HepG2 (cell line): ENCODE measurements around the gene SH3GL1. TPM values are rescaled to one million over a fixed set of nuclear protein-coding genes. Genes with fewer than 3 reads are reported as not detected.

Source experiments
- AKAP8 ChIP-seq: sonication (generic); formaldehyde crosslinking; IDR thresholded peaks from 2 replicates; pipeline ENCODE4 v1.5.1; 2020; ENCODE audit warnings: mild to moderate bottlenecking, missing genetic modification reagents
- ATF1 ChIP-seq: IDR thresholded peaks from 2 replicates; pipeline ENCODE4 v1.6.1; 2016; ENCODE audit warnings: mild to moderate bottlenecking, control low read depth
- BHLHE40 ChIP-seq: IDR thresholded peaks from 2 replicates; pipeline ENCODE4 v1.6.1; 2011; ENCODE audit warnings: low read length, improper control_type of control experiment
- CBX5 ChIP-seq: sonication (generic); formaldehyde crosslinking; IDR thresholded peaks from 2 replicates; pipeline ENCODE4 v1.4.0; 2020; ENCODE audit warnings: missing genetic modification reagents, borderline replicate concordance
- DBP ChIP-seq: sonication (generic); formaldehyde crosslinking; IDR thresholded peaks from 2 replicates; pipeline ENCODE4 v1.4.0; 2020; ENCODE audit warnings: missing genetic modification reagents; ENCODE audit errors: not compliant biosample characterization
- DMAP1 ChIP-seq: IDR thresholded peaks from 2 replicates; pipeline ENCODE4 v1.6.1; 2016
- ETV5 ChIP-seq: IDR thresholded peaks from 2 replicates; pipeline ENCODE4 v1.6.1; 2018; ENCODE audit warnings: missing biosample characterization, missing genetic modification reagents, inconsistent platforms, borderline replicate concordance
- FOSL1 ChIP-seq: sonication (generic); formaldehyde crosslinking; IDR thresholded peaks from 2 replicates; pipeline ENCODE4 v1.9.0; 2021; ENCODE audit warnings: missing genetic modification reagents, borderline replicate concordance
- GLMP ChIP-seq: sonication (generic); formaldehyde crosslinking; IDR thresholded peaks from 2 replicates; pipeline ENCODE4 v1.9.0; 2021; ENCODE audit warnings: missing genetic modification reagents, mild to moderate bottlenecking, borderline replicate concordance
- HMGA1 ChIP-seq: sonication (generic); formaldehyde crosslinking; conservative IDR thresholded peaks from 2 replicates; pipeline ENCODE4 v1.4.0; 2020; ENCODE audit warnings: missing genetic modification reagents
- KAT8 ChIP-seq: IDR thresholded peaks from 2 replicates; pipeline ENCODE4 v1.6.1; 2016; ENCODE audit warnings: missing genetic modification reagents, missing compliant biosample characterization
- LBX2 ChIP-seq: sonication (generic); formaldehyde crosslinking; IDR thresholded peaks from 2 replicates; pipeline ENCODE4 v1.5.0; 2020; ENCODE audit warnings: missing genetic modification reagents, mild to moderate bottlenecking, borderline replicate concordance
- NR2F6 ChIP-seq, 2 experiments: IDR thresholded peaks; 2 replicates each; pipeline ENCODE4 v1.6.1; 2016; ENCODE audit warnings: antibody characterized with exemption in 1 of 2, mild to moderate bottlenecking in 1 of 2
- PHF21A ChIP-seq: sonication (generic); formaldehyde crosslinking; IDR thresholded peaks from 2 replicates; pipeline ENCODE4 v1.5.0; 2020; ENCODE audit warnings: mild to moderate bottlenecking, missing genetic modification reagents
- SALL1 ChIP-seq: sonication (generic); formaldehyde crosslinking; IDR thresholded peaks from 2 replicates; pipeline ENCODE4 v1.8.0; 2022; ENCODE audit warnings: mild to moderate bottlenecking, missing genetic modification reagents
- SNAPC5 ChIP-seq: sonication (generic); formaldehyde crosslinking; IDR thresholded peaks from 2 replicates; pipeline ENCODE4 v1.8.1; 2023; ENCODE audit warnings: mild to moderate bottlenecking, missing genetic modification reagents, borderline replicate concordance
- SRF ChIP-seq: IDR thresholded peaks from 2 replicates; pipeline ENCODE4 v1.6.1; 2011; ENCODE audit warnings: mild to moderate bottlenecking, low read depth, low read length, moderate library complexity
- SSRP1 ChIP-seq: IDR thresholded peaks from 2 replicates; pipeline ENCODE4 v1.6.1; 2016; ENCODE audit warnings: control low read depth
- TBX2 ChIP-seq: sonication (generic); formaldehyde crosslinking; IDR thresholded peaks from 2 replicates; pipeline ENCODE4 v1.5.0; 2020; ENCODE audit warnings: missing genetic modification reagents, mild to moderate bottlenecking, borderline replicate concordance
- XRCC5 ChIP-seq: fragments of 200-400 bp; formaldehyde crosslinking; optimal IDR thresholded peaks from 2 replicates; pipeline ENCODE3; 2017; ENCODE audit warnings: mild to moderate bottlenecking, low read length
- ZIK1 ChIP-seq: sonication (generic); formaldehyde crosslinking; IDR thresholded peaks from 2 replicates; pipeline ENCODE4 v1.5.0; 2020; ENCODE audit warnings: mild to moderate bottlenecking, low read depth, missing genetic modification reagents, borderline replicate concordance
- ZNF747 ChIP-seq: sonication (generic); formaldehyde crosslinking; IDR thresholded peaks from 2 replicates; pipeline ENCODE4 v1.8.1; 2023; ENCODE audit warnings: missing genetic modification reagents, mild to moderate bottlenecking, borderline replicate concordance
- ZNF773 ChIP-seq: sonication (generic); formaldehyde crosslinking; IDR thresholded peaks from 2 replicates; pipeline ENCODE4 v1.4.0; 2020; ENCODE audit warnings: missing genetic modification reagents, borderline replicate concordance
- polyA plus RNA-seq, 8 experiments: library from polyadenylated mRNA; depleted of rRNA in 3 of 8; stranded (reverse) in 7 of 8; unstranded in 1 of 8; fragments of >200 nt; fragmentation: Illumina TruSeq in 4 of 8; extraction: Trizol in 4 of 8; gene quantifications; 2 replicates each; pipeline versions ENCODE4 v1.2.1 to v1.2.3, GENCODE V29; 2011 to 2016; ENCODE audit warnings: low read depth in 4 of 8, missing spikeins in 1 of 8, mixed read lengths in 1 of 8; ENCODE audit not compliant: insufficient read depth in 1 of 8
- total RNA-seq, 5 experiments: library from RNA; depleted of rRNA; stranded (reverse); fragments of >200 nt; fragmentation: Illumina TruSeq; extraction: Trizol; gene quantifications; 2 replicates each; pipeline ENCODE4 v1.2.3, GENCODE V29; 2016; ENCODE audit warnings: low read depth in 1 of 5
- TF ChIP-seq, protein P1 (sequence below): sonication (generic); formaldehyde crosslinking; IDR thresholded peaks from 2 replicates; pipeline ENCODE4 v1.4.0; 2020; ENCODE audit warnings: missing genetic modification reagents
- TF ChIP-seq, protein P2 (sequence below): sonication (generic); formaldehyde crosslinking; IDR thresholded peaks from 2 replicates; pipeline ENCODE4 v1.8.0; 2022; ENCODE audit warnings: missing genetic modification reagents, mild to moderate bottlenecking, moderate library complexity, borderline replicate concordance

SH3GL1 gene
- total and polyA plus RNA-seq, 2 of the 13 experiments (the other 11 are each of a cell fraction or from before 2014, with no cell fraction given) = 33.0 to 45.1 TPM

- peak; percentile 82 for TF ChIP-seq SALL1 (CRISPR knock-in tag)
- TF ChIP-seq AKAP8 = peak; percentile 68
- peak; percentile 93 for TF ChIP-seq PHF21A (CRISPR knock-in tag)
- TF ChIP-seq GLMP (CRISPR knock-in tag) = no peak
- no peak for TF ChIP-seq NR2F6 (IDR thresholded peaks at IDR 0.05)
- TF ChIP-seq NR2F6 (CRISPR knock-in tag; IDR thresholded peaks at IDR 0.05) = peak; percentile 81
- no peak for TF ChIP-seq SNAPC5 (CRISPR knock-in tag)
- TF ChIP-seq, protein P1, sequence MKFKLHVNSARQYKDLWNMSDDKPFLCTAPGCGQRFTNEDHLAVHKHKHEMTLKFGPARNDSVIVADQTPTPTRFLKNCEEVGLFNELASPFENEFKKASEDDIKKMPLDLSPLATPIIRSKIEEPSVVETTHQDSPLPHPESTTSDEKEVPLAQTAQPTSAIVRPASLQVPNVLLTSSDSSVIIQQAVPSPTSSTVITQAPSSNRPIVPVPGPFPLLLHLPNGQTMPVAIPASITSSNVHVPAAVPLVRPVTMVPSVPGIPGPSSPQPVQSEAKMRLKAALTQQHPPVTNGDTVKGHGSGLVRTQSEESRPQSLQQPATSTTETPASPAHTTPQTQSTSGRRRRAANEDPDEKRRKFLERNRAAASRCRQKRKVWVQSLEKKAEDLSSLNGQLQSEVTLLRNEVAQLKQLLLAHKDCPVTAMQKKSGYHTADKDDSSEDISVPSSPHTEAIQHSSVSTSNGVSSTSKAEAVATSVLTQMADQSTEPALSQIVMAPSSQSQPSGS (CRISPR knock-in tag) = peak; percentile 65; the same call in 1 of the 2 replicates
- TF ChIP-seq CBX5 (CRISPR knock-in tag) = peak; percentile 51; the same call in 1 of the 2 replicates
- no peak for TF ChIP-seq DBP (CRISPR knock-in tag)
- peak; percentile 47; the same call in 1 of the 2 replicates for TF ChIP-seq FOSL1 (CRISPR knock-in tag)
- TF ChIP-seq, protein P2, sequence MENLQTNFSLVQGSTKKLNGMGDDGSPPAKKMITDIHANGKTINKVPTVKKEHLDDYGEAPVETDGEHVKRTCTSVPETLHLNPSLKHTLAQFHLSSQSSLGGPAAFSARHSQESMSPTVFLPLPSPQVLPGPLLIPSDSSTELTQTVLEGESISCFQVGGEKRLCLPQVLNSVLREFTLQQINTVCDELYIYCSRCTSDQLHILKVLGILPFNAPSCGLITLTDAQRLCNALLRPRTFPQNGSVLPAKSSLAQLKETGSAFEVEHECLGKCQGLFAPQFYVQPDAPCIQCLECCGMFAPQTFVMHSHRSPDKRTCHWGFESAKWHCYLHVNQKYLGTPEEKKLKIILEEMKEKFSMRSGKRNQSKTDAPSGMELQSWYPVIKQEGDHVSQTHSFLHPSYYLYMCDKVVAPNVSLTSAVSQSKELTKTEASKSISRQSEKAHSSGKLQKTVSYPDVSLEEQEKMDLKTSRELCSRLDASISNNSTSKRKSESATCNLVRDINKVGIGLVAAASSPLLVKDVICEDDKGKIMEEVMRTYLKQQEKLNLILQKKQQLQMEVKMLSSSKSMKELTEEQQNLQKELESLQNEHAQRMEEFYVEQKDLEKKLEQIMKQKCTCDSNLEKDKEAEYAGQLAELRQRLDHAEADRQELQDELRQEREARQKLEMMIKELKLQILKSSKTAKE (CRISPR knock-in tag) = peak; percentile 85
- TF ChIP-seq LBX2 (CRISPR knock-in tag) = no peak
- no peak for TF ChIP-seq ZNF773 (CRISPR knock-in tag)
- TF ChIP-seq DMAP1 = peak; percentile 85; the same call in 1 of the 2 replicates
- no peak for TF ChIP-seq XRCC5
- no peak for TF ChIP-seq ZIK1 (CRISPR knock-in tag)
- peak; percentile 68 for TF ChIP-seq ETV5
- no peak; the same call in 1 of the 2 replicates for TF ChIP-seq TBX2 (CRISPR knock-in tag)
- TF ChIP-seq KAT8 (CRISPR knock-in tag) = peak; percentile 83
- peak; percentile 98 for TF ChIP-seq BHLHE40
- TF ChIP-seq ATF1 (CRISPR knock-in tag) = peak; percentile 30; the same call in 1 of the 2 replicates
- TF ChIP-seq HMGA1 (CRISPR knock-in tag) = no peak
- TF ChIP-seq SRF = no peak
- TF ChIP-seq SSRP1 (CRISPR knock-in tag) = no peak
- no peak for TF ChIP-seq ZNF747
Observed at GRCh38 chr19:4390567-4391305, 9.6 kb downstream of the SH3GL1 start (continued).
